ENCODE data around the gene MTUS2. TPM values are rescaled to one million over a fixed set of nuclear protein-coding genes. Genes with fewer than 3 reads are reported as not detected.

Gene MTUS2
- total RNA-seq, 1 donor from 2014 or later = 0.90 TPM

GRCh38 chr13:28822151-28822550, 2.0 kb downstream of the MTUS2 start:
- no peak for TF ChIP-seq CTCF (IDR thresholded peaks at IDR 0.05; ENCODE audit: unreplicated experiment)
- H3K27me3 Mint-ChIP-seq (ENCODE audit: unreplicated experiment) = peaks cover 3% of the 10 kb centered on the region
- no peak for DNase-seq (ENCODE audit: low spot score)
- H3K4me1 Mint-ChIP-seq (ENCODE audit: unreplicated experiment) = no peaks in the 10 kb centered on the region
- H3K9me3 Mint-ChIP-seq (ENCODE audit: unreplicated experiment) = no peaks in the 10 kb centered on the region
- H3K36me3 Mint-ChIP-seq (ENCODE audit: low read depth, unreplicated experiment) = peaks cover 4% of the 10 kb centered on the region
- no peak overlapping the region for H3K4me3 Mint-ChIP-seq (ENCODE audit: unreplicated experiment)
- H3K27ac Mint-ChIP-seq (ENCODE audit: unreplicated experiment) = no peak overlapping the region

GRCh38 chr13:28822801-28823200, 2.7 kb downstream of the MTUS2 start:
- no peak for TF ChIP-seq CTCF (IDR thresholded peaks at IDR 0.05; ENCODE audit: unreplicated experiment)
- peaks cover 4% of the 10 kb centered on the region for H3K36me3 Mint-ChIP-seq (ENCODE audit: low read depth, unreplicated experiment)
- H3K27me3 Mint-ChIP-seq (ENCODE audit: unreplicated experiment) = peaks cover 1% of the 10 kb centered on the region
- H3K4me1 Mint-ChIP-seq (ENCODE audit: unreplicated experiment) = no peaks in the 10 kb centered on the region
- no peak for DNase-seq (ENCODE audit: low spot score)
- H3K4me3 Mint-ChIP-seq (ENCODE audit: unreplicated experiment) = no peak overlapping the region
- no peak overlapping the region for H3K27ac Mint-ChIP-seq (ENCODE audit: unreplicated experiment)
- H3K9me3 Mint-ChIP-seq (ENCODE audit: unreplicated experiment) = no peaks in the 10 kb centered on the region

DNA sequence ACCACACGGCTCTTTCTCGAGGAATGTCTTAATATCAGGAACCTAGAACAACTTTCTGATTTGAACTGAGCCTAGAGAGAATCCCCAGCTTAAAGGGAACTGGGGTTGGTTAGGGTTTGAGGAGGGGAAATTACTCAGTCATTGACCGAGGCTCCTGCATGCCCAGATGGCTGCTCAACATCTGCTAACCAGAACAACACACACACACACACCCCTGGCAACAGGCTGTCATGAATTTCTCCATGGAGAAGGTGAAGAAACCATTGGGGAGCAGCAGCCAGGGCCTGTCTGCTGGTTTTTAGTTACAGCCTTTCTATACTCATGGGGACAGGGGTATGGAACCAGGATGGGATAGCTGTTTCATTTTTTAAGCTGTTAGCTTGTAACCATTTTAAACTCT, 5.2 kb downstream of the MTUS2 start:
- DNase-seq (ENCODE audit: low spot score) = no peak
- H3K4me1 Mint-ChIP-seq (ENCODE audit: unreplicated experiment) = no peaks in the 10 kb centered on the region
- peaks cover 6% of the 10 kb centered on the region for H3K9me3 Mint-ChIP-seq (ENCODE audit: unreplicated experiment)
- no peak overlapping the region for H3K4me3 Mint-ChIP-seq (ENCODE audit: unreplicated experiment)
- peaks cover 4% of the 10 kb centered on the region for H3K36me3 Mint-ChIP-seq (ENCODE audit: low read depth, unreplicated experiment)
- H3K27me3 Mint-ChIP-seq (ENCODE audit: unreplicated experiment) = no peaks in the 10 kb centered on the region
- TF ChIP-seq CTCF (IDR thresholded peaks at IDR 0.05; ENCODE audit: unreplicated experiment) = no peak
- H3K27ac Mint-ChIP-seq (ENCODE audit: unreplicated experiment) = no peak overlapping the region

DNA sequence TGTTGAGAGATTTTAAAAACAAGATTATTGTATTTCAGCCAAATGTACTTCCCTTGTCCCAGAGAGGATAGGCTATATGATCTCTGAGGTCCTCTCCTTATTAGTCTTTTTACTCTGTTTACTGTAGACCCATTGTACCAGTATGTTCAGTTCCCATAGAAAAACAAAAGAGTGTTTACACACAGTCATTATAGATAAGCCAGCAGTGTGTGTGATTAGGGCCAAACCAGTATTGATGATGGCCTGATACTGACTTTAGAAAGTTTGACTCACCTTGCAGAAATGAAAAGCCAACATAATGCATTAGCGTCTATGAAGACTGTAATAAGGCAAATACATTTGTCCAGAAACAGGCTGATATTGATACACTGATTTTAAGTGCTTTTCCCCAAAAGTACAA, 6.2 kb downstream of the MTUS2 start:
- DNase-seq (ENCODE audit: low spot score) = no peak
- peaks cover 9% of the 10 kb centered on the region for H3K9me3 Mint-ChIP-seq (ENCODE audit: unreplicated experiment)
- H3K27me3 Mint-ChIP-seq (ENCODE audit: unreplicated experiment) = peaks cover 1% of the 10 kb centered on the region
- H3K4me1 Mint-ChIP-seq (ENCODE audit: unreplicated experiment) = no peaks in the 10 kb centered on the region
- TF ChIP-seq CTCF (IDR thresholded peaks at IDR 0.05; ENCODE audit: unreplicated experiment) = no peak
- H3K4me3 Mint-ChIP-seq (ENCODE audit: unreplicated experiment) = no peak overlapping the region
- H3K36me3 Mint-ChIP-seq (ENCODE audit: low read depth, unreplicated experiment) = peaks cover 4% of the 10 kb centered on the region
- H3K27ac Mint-ChIP-seq (ENCODE audit: unreplicated experiment) = no peak overlapping the region

DNA sequence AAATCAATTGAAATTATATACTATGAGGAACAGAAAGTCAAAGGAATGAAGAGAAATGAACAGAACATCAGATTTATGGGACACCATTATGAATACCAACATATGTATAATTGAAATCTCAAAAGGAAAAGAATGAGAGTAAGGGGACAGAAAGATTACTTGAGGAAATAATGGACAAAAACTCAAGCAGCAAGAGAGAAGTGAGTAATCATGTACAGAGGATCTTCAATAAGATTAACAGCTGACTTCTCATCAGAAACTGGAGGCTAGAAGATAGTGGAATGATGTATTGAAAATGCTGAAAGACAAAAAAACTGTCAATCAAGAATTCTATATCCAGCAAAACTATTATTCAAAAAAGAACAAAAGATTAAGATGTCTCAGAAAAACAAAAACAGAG, 10.4 kb downstream of the MTUS2 start:
- H3K9me3 Mint-ChIP-seq (ENCODE audit: unreplicated experiment) = peaks cover 9% of the 10 kb centered on the region
- no peak overlapping the region for H3K27ac Mint-ChIP-seq (ENCODE audit: unreplicated experiment)
- TF ChIP-seq CTCF (IDR thresholded peaks at IDR 0.05; ENCODE audit: unreplicated experiment) = no peak
- peaks cover 1% of the 10 kb centered on the region for H3K27me3 Mint-ChIP-seq (ENCODE audit: unreplicated experiment)
- no peak overlapping the region for H3K4me3 Mint-ChIP-seq (ENCODE audit: unreplicated experiment)
- no peaks in the 10 kb centered on the region for H3K36me3 Mint-ChIP-seq (ENCODE audit: low read depth, unreplicated experiment)
- no peak for DNase-seq (ENCODE audit: low spot score)
- H3K4me1 Mint-ChIP-seq (ENCODE audit: unreplicated experiment) = no peaks in the 10 kb centered on the region
